C1 segment of cervical spinal cord (tissue), 14 donors: ENCODE data around the gene TBC1D8B.

Source experiments
- DNase-seq, 14 donors: peaks; one replicate each; lab custom pipeline; 2025; lab: John Stamatoyannopoulos, UW

TBC1D8B gene

DNA sequence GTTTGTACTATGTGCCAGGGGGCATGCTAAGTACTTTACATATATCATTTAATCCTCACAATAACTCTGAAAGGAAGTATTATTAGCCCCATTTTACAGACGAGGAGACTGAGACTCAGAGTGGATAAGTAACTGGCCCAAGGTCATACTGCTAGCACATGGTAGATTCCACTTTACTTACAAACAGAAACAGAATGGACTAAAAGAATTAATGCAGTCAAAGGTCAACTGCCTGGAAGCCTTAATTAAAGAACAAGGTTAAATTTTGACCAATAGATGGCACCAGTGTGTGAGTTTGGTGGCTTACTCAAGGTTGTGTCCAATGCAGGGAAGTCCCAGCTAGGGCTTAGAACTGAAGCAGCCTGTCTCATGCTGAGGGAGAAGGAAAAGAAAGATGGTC, 96.0 kb downstream of the TBC1D8B start:
- DNase-seq = no peak

GRCh38 chrX:106899276-106899675, 96.8 kb downstream of the TBC1D8B start:
- no peak for DNase-seq

DNA sequence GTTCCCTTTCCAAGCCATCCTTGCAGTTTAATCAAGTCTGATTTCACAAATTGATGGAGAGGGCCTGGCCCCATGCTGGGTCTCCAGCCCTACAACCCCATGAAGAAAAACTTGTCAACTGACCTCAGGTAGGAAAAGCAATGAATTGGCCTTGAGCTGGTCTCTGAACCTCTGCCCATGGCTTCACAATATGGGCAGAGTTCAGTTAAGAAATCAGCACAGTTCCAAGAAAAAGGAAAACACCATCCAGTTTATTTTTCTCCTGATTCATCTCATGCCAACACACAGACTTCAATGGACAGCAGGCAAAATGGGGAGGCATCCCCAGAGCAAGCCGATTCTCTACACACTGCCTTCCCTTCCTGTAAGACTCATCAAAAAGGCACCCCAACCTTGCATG, 97.4 kb downstream of the TBC1D8B start:
- no peak for DNase-seq

- no peak for DNase-seq
Measured at GRCh38 chrX:106901341-106901740, 98.9 kb downstream of the TBC1D8B start.

- no peak for DNase-seq
Measured at GRCh38 chrX:106901781-106902219, 99.3 kb downstream of the TBC1D8B start.

DNA sequence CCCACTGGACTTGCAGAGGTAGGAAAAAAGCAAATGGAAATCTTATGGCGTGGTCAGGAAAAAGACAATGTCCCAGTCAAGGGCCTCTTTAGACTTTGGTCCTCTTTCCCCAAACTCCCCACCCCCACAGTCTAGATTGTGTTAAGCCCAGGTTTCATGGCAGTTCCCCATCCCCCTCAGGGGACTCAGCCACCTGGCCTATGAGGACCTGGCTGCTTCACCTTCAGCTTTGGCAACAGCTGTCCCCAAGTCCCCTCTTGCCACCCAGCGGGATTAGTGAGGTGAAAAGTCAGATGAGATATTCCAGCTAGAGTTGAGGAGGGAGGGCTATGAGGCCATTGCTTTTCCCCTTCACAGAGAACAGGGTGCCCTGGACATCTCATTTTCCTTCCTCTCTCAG, 100.2 kb downstream of the TBC1D8B start:
- DNase-seq = no peak

- no peak for DNase-seq
Measured at GRCh38 chrX:106903291-106903824, 100.9 kb downstream of the TBC1D8B start, which contains the start of gene RIPPLY1. RIPPLY1 (minus strand) TSS chrX:106903341; CDS start chrX:106903287, 54 bp downstream.

DNA sequence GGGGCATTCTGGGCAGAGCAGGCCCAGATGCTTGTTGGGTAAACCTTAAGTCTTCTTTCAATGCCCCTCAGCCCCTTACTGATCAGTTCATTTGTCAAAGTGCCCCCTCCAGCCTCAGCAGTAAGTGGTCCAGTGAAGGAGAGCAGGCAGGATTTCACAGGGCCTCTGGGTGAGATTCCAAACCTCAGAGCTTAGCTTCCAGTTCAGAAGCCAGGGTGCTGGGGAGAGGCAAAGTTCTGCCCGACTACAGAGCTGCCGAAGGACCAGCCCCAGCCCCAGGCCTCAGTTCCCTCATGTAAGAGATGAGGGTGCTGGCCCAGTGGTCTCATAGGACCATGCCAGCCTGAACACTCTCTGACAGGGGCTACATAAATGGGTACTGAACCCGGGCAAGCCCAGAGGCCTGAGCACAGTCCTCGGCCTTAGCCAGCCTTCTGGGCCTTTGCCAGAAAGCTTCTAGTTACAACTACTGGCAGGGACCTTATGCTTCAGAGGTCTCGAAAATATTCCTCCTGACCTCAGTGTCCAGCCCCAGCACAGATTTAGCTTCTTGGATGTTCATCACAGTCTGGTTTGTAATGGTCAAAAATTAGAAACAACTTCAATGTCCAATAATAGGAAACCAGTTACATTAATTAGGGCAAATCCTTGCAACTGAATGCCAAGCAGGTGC, 101.5 kb downstream of the TBC1D8B start:
- DNase-seq = no peak

DNA sequence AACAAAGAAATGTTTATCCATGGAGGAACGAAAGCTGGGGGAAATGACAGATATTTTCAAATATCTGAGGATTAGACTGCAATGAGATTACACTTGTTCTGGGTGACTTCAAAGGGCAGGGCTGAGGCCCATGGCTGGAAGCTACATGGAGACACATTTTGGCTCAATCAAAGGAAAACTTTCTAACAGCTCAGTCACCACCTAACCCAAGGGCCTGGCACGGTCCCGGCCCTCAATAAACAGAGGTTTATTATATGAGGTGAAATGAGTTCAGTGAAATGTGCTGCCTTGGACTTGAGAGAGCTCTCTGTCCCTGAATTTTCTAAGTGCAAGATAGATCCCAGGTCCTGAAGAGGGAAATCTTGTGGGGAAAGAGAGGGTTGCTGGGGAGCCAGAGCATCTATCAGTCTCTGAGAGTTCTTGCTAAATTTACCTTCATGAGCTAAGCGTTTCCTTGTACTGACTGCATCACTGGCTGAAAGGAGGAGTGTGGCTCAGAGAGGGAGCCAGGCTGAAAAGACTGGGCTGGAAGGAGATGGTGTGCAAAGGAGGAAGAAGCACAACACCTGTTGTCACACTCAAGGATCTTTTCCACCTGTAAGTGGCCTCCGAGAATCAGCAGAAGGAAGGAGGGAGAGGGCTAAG, 102.7 kb downstream of the TBC1D8B start:
- DNase-seq = no peak

DNA sequence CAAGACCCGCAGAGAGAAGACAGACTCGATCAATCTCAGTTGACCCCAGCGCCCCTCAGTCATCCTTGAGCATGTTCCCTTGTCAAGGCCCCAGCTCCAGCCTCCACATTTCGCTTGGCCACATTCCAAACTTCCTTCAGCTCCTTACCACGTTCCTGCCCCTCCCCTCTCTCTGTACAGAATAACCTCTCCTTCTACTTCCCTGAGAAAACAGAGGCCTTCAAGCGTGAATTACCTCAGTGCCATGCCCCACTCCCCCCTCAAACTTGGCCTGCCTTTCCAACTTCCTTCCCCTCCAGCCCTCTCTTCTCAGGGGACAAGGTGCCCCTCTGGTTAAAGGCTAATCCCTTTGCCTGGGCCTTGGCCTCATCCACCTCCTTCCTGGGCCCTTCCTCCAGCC, 103.9 kb downstream of the TBC1D8B start:
- DNase-seq = no peak

GRCh38 chrX:106912864-106913263, 110.4 kb downstream of the TBC1D8B start:
- no peak for DNase-seq

- no peak for DNase-seq
Measured at GRCh38 chrX:106917830-106918500, 115.5 kb downstream of the TBC1D8B start.

GRCh38 chrX:106919932-106920452, 117.5 kb downstream of the TBC1D8B start, which contains the start of gene CLDN2:
CLDN2 (plus strand) TSS chrX:106920402; CDS start chrX:106928229, 7,827 bp downstream.
- DNase-seq = no peak

GRCh38 chrX:106921637-106922036, 119.2 kb downstream of the TBC1D8B start:
- no peak for DNase-seq
